ENCODE results near the gene TEK.

TEK gene

DNA sequence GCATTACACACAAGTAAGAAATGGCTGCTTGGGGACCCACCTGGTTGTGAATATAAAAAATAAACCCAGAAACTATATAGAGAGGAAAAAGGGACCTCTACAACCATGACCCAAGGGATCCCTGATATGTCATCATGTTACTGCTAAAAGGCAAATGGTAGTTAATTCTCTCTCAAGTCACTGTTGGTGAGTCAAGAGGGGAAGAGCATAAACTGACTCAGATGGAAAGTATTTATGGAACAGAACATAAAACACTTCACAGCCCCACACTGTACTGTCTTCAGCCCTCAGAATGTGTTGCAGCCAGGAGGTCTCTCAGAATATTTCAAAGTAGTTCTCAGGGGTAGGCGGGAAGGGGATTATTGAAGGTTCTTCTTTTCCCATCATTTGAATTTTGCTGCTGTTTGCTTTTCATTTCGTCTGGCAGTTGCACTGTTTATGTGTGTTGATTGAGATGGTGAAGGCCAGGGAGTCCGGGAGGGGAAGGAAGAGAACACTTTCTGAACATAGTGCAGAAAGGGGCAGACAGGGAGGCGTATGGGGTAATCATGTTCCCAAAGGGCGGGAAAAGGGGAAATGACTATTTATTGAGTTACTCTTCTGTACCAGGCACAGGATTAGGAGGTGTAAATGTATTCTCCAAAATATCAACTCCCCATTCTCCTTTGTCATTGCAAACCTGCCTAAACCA lies 85.5 kb downstream of the TEK start:
- no peak overlapping the region for H3K4me3 ChIP-seq (ENCODE audit: low read depth, low read length)
- TF ChIP-seq, protein P1, sequence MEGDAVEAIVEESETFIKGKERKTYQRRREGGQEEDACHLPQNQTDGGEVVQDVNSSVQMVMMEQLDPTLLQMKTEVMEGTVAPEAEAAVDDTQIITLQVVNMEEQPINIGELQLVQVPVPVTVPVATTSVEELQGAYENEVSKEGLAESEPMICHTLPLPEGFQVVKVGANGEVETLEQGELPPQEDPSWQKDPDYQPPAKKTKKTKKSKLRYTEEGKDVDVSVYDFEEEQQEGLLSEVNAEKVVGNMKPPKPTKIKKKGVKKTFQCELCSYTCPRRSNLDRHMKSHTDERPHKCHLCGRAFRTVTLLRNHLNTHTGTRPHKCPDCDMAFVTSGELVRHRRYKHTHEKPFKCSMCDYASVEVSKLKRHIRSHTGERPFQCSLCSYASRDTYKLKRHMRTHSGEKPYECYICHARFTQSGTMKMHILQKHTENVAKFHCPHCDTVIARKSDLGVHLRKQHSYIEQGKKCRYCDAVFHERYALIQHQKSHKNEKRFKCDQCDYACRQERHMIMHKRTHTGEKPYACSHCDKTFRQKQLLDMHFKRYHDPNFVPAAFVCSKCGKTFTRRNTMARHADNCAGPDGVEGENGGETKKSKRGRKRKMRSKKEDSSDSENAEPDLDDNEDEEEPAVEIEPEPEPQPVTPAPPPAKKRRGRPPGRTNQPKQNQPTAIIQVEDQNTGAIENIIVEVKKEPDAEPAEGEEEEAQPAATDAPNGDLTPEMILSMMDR (IDR thresholded peaks at IDR 0.05; ENCODE audit: control insufficient read depth, extremely low read depth, insufficient read depth) = no peak
- no peak for DNase-seq (ENCODE audit: low read depth)

DNA sequence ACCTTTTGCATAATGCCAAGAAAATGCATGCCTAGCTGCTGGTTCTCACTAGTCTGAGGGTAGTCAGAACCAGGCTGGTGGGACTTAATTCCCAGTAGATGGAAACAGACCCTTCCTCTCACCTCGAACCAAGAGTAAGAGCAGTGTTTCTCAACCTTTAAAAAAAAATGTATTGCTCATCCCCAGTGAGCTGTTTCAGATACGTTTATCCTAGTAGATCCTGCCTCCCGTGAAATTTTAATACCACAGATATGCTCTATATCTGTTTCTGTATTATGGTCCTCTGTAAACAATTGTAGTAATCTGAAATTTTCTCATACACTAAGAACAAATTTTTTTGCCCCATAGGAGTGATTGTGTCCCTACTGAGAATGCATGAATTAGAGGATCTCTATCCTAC lies 86.2 kb downstream of the TEK start:
- H3K4me3 ChIP-seq (ENCODE audit: low read depth, low read length) = no peak overlapping the region
- no peak for DNase-seq (ENCODE audit: low read depth)
- TF ChIP-seq, protein P1 (IDR thresholded peaks at IDR 0.05; ENCODE audit: control insufficient read depth, extremely low read depth, insufficient read depth) = no peak

DNA sequence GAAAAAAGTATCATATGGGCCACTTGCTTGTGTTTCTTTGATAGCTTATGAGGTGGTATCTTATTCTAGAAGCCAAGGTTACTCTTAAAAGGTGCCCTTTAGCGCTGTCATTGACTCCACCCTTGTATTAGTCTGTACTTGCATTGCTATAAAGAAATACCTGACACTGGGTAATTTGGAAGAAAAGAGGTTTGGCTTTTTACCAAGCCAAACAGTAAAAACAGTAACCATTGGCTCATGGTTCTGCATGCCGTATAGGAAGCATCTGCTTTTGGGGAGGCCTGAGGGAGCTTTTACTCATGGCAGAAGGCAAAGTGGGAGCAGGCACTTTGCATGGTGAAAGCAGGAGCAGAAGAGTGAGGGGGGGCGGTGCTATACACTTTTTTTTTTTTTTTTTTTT lies 87.4 kb downstream of the TEK start:
- TF ChIP-seq, protein P1 (IDR thresholded peaks at IDR 0.05; ENCODE audit: control insufficient read depth, extremely low read depth, insufficient read depth) = no peak
- DNase-seq (ENCODE audit: low read depth) = no peak
- no peak overlapping the region for H3K4me3 ChIP-seq (ENCODE audit: low read depth, low read length)

DNA sequence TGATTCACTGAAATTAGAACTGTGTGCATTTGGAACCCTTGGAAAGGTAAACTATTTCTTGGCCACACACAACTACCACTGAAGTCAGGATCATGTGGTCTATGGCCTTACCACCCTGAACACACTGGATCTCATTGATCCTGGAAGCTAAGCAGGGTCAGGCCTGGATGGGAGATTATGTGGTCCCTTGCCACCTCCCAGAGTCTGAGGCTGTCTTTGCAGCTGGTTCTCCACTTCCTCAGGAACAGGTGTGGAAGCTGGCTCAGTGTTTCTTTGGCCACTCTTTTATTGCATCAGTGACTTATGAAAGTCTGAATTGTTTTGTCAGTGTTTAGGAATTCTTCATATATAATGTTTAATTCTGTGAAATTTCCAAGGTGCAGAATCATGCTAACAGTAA lies 89.2 kb downstream of the TEK start:
- TF ChIP-seq, protein P1 (IDR thresholded peaks at IDR 0.05; ENCODE audit: control insufficient read depth, extremely low read depth, insufficient read depth) = peak; percentile 46; the same call in 1 of the 2 replicates
- no peak for DNase-seq (ENCODE audit: low read depth)
- H3K4me3 ChIP-seq (ENCODE audit: low read depth, low read length) = no peak overlapping the region

DNA sequence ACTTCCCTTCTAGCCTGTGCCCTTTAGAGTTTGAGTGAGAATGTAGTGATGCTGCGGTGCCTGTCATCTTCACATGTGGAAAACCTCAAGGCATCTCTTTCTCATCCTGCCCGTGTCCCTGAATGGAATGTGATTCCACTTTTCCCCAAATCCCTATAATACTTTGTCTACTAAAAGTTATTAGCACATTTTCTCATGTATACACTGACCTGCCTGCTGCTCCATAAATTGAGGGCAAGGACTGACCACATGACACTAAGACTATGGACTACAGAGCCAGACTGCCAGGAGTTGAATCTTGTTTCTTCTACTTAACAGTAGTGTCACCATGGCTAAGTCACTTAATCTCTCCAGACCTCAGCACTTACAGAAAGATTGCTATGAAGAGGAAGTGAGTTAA lies 93.0 kb downstream of the TEK start:
- no peak for DNase-seq (ENCODE audit: low read depth)
- TF ChIP-seq, protein P1 (IDR thresholded peaks at IDR 0.05; ENCODE audit: control insufficient read depth, extremely low read depth, insufficient read depth) = no peak
- no peak overlapping the region for H3K4me3 ChIP-seq (ENCODE audit: low read depth, low read length)

DNA sequence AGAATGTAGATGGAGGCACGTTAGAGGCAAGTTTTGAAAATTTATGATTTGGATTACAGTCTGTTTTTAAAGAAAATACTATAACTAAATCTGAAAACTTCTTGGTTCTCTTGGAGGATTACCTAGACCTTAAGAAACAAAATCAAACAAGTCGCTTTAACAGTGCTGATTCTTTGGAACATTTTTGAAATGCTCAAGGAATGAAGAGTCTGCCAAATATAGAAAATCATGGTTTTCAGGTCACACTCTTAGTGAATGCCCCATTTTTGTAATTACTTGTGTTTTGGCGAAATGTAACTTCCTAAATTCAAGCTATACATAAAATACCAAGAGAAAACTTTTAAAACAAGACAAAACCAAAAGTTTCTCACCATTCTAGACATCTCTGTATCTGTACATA lies 94.8 kb downstream of the TEK start:
- no peak for DNase-seq (ENCODE audit: low read depth)
- TF ChIP-seq, protein P1 (IDR thresholded peaks at IDR 0.05; ENCODE audit: control insufficient read depth, extremely low read depth, insufficient read depth) = no peak
- H3K4me3 ChIP-seq (ENCODE audit: low read depth, low read length) = no peak overlapping the region

DNA sequence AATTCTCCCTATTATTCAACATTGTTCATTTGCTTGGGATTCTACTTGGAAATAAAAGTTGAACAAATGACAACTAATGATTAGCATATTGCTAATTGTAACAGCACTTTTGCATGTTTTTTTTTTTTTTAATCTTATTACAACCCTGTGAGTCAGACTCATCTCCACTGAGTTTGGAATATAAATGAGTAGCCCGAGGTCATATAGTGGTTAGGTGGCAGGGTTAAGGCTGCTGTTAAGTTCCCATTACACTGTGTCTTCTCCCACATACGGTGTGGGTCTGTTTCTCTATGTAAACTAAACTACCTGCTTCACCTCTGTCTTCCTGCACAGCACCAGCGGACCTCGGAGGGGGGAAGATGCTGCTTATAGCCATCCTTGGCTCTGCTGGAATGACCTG lies 95.6 kb downstream of the TEK start:
- DNase-seq (ENCODE audit: low read depth) = no peak
- TF ChIP-seq, protein P1 (IDR thresholded peaks at IDR 0.05; ENCODE audit: control insufficient read depth, extremely low read depth, insufficient read depth) = no peak
- H3K4me3 ChIP-seq (ENCODE audit: low read depth, low read length) = no peak overlapping the region

Data from LNCaP clone FGC (cell line).